GM12878 (cell line): ENCODE measurements around the gene C8B.

Experiments used
- ASH2L ChIP-seq: fragments of 300-600, 200-600 bp; sonication (generic); IDR thresholded peaks from 2 replicates; pipeline ENCODE4 v1.6.1; 2017; ENCODE audit warnings: low read depth, mild to moderate bottlenecking, borderline replicate concordance
- ATF3 ChIP-seq: IDR thresholded peaks from 2 replicates; pipeline ENCODE4 v1.6.1; 2011; ENCODE audit warnings: low read depth, mild to moderate bottlenecking, low read length, moderate library complexity, borderline replicate concordance; ENCODE audit errors: extremely low read depth
- BMI1 ChIP-seq: fragments of 450-650 bp; IDR thresholded peaks from 2 replicates; pipeline ENCODE4 v1.6.1; 2016; ENCODE audit warnings: mild to moderate bottlenecking, moderate library complexity, borderline replicate concordance
- CEBPZ ChIP-seq: fragments of 150-350 bp; IDR thresholded peaks from 2 replicates; pipeline ENCODE4 v1.6.1; 2016; ENCODE audit warnings: low read depth, low read length
- CTCF ChIP-seq, 3 experiments: IDR thresholded peaks in 2 of 3; conservative IDR thresholded peaks in 1 of 3; 2 replicates each; pipeline ENCODE4 v1.5.1; 2011; ENCODE audit warnings: low read depth in 3 of 3, low read length in 3 of 3, mild to moderate bottlenecking in 3 of 3, control low read depth in 2 of 3, moderate library complexity in 2 of 3, inconsistent platforms in 1 of 3, mixed read lengths in 1 of 3; ENCODE audit not compliant: control insufficient read depth in 2 of 3, insufficient read depth in 1 of 3; ENCODE audit errors: extremely low read depth in 1 of 3
- EGR1 ChIP-seq, 2 experiments: IDR thresholded peaks; 1 replicate in 1 of 2; 2 replicates in 1 of 2; pipeline ENCODE4 v1.6.1; 2011 to 2012; ENCODE audit warnings: low read depth in 2 of 2, low read length in 2 of 2, borderline replicate concordance in 1 of 2, mild to moderate bottlenecking in 1 of 2, moderate library complexity in 1 of 2
- FOXM1 ChIP-seq: IDR thresholded peaks from 2 replicates; pipeline ENCODE4 v1.6.1; 2012; ENCODE audit warnings: low read depth, mild to moderate bottlenecking, inconsistent platforms, low read length, moderate library complexity
- HCFC1 ChIP-seq: fragments of 150-350 bp; IDR thresholded peaks from 2 replicates; pipeline ENCODE4 v1.6.1; 2014; ENCODE audit warnings: low read length
- LARP7 ChIP-seq: fragments of 450-650 bp; IDR thresholded peaks from 2 replicates; pipeline ENCODE4 v1.6.1; 2017; ENCODE audit warnings: mild to moderate bottlenecking
- PBX3 ChIP-seq: IDR thresholded peaks from 2 replicates; pipeline ENCODE4 v1.6.1; 2011; ENCODE audit warnings: mild to moderate bottlenecking, low read depth, low read length, moderate library complexity; ENCODE audit not compliant: insufficient replicate concordance
- POLR2AphosphoS5 ChIP-seq: IDR thresholded peaks from 2 replicates; pipeline ENCODE4 v1.6.1; 2011; ENCODE audit warnings: mild to moderate bottlenecking, low read length, inconsistent platforms
- STAT3 ChIP-seq: IDR thresholded peaks from 2 replicates; pipeline ENCODE4 v1.6.1; 2011; ENCODE audit warnings: low read depth, low read length, improper control_type of control experiment
- TCF12 ChIP-seq: IDR thresholded peaks from 2 replicates; pipeline ENCODE4 v1.6.1; 2011; ENCODE audit warnings: low read depth, mild to moderate bottlenecking, low read length
- USF1 ChIP-seq: IDR thresholded peaks from 2 replicates; pipeline ENCODE4 v1.6.1; 2011; ENCODE audit warnings: borderline replicate concordance, low read depth, mild to moderate bottlenecking, moderate library complexity, mixed read lengths, low read length; ENCODE audit not compliant: insufficient read depth; ENCODE audit errors: extremely low read length

- no peak for TF ChIP-seq CTCF (IDR thresholded peaks at IDR 0.05 in 2 of 3, conservative IDR thresholded peaks at IDR 0.05 in 1 of 3; ENCODE audit: control insufficient read depth in 2 of 3, extremely low read depth in 1 of 3, insufficient read depth in 1 of 3, low read depth in 3 of 3, low read length in 3 of 3)
- no peak for TF ChIP-seq PBX3
- TF ChIP-seq POLR2AphosphoS5 = no peak
- no peak for TF ChIP-seq FOXM1
- TF ChIP-seq EGR1 (IDR thresholded peaks at IDR 0.05; ENCODE audit: borderline replicate concordance in 1 of 2, low read depth in 2 of 2, low read length in 2 of 2) = no peak
- no peak for TF ChIP-seq HCFC1
- TF ChIP-seq ATF3 = no peak
- TF ChIP-seq BMI1 = no peak
- TF ChIP-seq LARP7 = no peak
- TF ChIP-seq USF1 = no peak
- no peak for TF ChIP-seq CEBPZ
- TF ChIP-seq STAT3 = no peak
- no peak for TF ChIP-seq TCF12
- TF ChIP-seq ASH2L = no peak
Observed at GRCh38 chr1:56964349-56965017, 1.3 kb downstream of the C8B start.
